Panc1 (cell line): Measurements from ENCODE around the gene SHISA9. TPM values are rescaled to one million over a fixed set of nuclear protein-coding genes. Genes with fewer than 3 reads are reported as not detected.

Experiments
- ATAC-seq: fragments of 200-7000 bp; cut with Tn5 transposase; 2 replicates; pipeline ENCODE4 v1.9.1; 2020; ENCODE audit warnings: mild to moderate bottlenecking, moderate library complexity
- BruUV-seq: library from RNA; stranded (reverse); fragments of 400-500 nt; replicated peaks from 2 replicates; lab custom pipeline; 2021; lab: Mats Ljungman, UMichigan
- CTCF ChIA-PET: fragments of 300-600 bp; sonication (Branson Sonifier 250); formaldehyde crosslinking; loops from one replicate; lab custom pipeline; 2022; ENCODE audit warnings: antibody characterized with exemption; lab: Charles Lee
- POLR2A ChIA-PET: fragments of 300-600 bp; sonication (Branson Sonifier 250); formaldehyde crosslinking; loops from one replicate; lab custom pipeline; 2022; ENCODE audit warnings: antibody characterized with exemption; lab: Charles Lee
- DNase-seq: peaks from one replicate; pipeline ENCODE4 v3.0.0-alpha.2; 2010; ENCODE audit warnings: low read depth, low spot score
- H3K27ac ChIP-seq: 2 replicates; pipeline ENCODE4 v1.5.1; 2011; ENCODE audit warnings: mild to moderate bottlenecking, low read length, inconsistent platforms
- H3K27me3 ChIP-seq: fragments of 200-500 bp; sonication (Bioruptor generic); 2 replicates; pipeline ENCODE4 v1.6.0; 2014; ENCODE audit warnings: low read length, inconsistent platforms; ENCODE audit not compliant: control insufficient read depth, insufficient read depth
- H3K36me3 ChIP-seq: fragments of 200-500 bp; sonication (Bioruptor generic); 2 replicates; pipeline ENCODE4 v1.5.1; 2014; ENCODE audit warnings: inconsistent platforms, mild to moderate bottlenecking, low read length, moderate library complexity; ENCODE audit not compliant: control insufficient read depth, insufficient read depth
- H3K4me1 ChIP-seq: 2 replicates; pipeline ENCODE4 v1.5.1; 2011; ENCODE audit warnings: inconsistent platforms, mild to moderate bottlenecking, low read length, moderate library complexity; ENCODE audit not compliant: control insufficient read depth, insufficient read depth
- H3K4me3 ChIP-seq, 2 experiments: 2 replicates each; pipeline ENCODE4 v1.5.1; 2011 to 2012; ENCODE audit warnings: low read depth in 2 of 2, low read length in 2 of 2, mild to moderate bottlenecking in 2 of 2, inconsistent platforms in 1 of 2, moderate library complexity in 1 of 2
- H3K9me3 ChIP-seq: fragments of 200-500 bp; sonication (Bioruptor generic); 2 replicates; pipeline ENCODE4 v1.5.1; 2014; ENCODE audit warnings: low read depth, mild to moderate bottlenecking, inconsistent platforms, low read length, moderate library complexity; ENCODE audit not compliant: control insufficient read depth, insufficient read depth
- CTCF ChIP-seq: fragments of 450-650 bp; IDR thresholded peaks from 2 replicates; pipeline ENCODE4 v1.5.1; 2017; ENCODE audit warnings: mild to moderate bottlenecking
- POLR2AphosphoS5 ChIP-seq: IDR thresholded peaks from 2 replicates; pipeline ENCODE4 v1.6.1; 2012; ENCODE audit warnings: mild to moderate bottlenecking, low read depth, low read length, moderate library complexity
- REST ChIP-seq, 2 experiments: IDR thresholded peaks; 2 replicates each; pipeline ENCODE4 v1.6.1; 2011 to 2012; ENCODE audit warnings: low read depth in 2 of 2, control low read depth in 1 of 2, low read length in 1 of 2, mild to moderate bottlenecking in 1 of 2, moderate library complexity in 1 of 2; ENCODE audit not compliant: insufficient read depth in 1 of 2
- SIN3A ChIP-seq: IDR thresholded peaks from 2 replicates; pipeline ENCODE4 v1.6.1; 2012; ENCODE audit warnings: low read depth, mild to moderate bottlenecking, low read length, moderate library complexity, borderline replicate concordance; ENCODE audit not compliant: insufficient read depth
- TCF7L2 ChIP-seq: IDR thresholded peaks from 2 replicates; pipeline ENCODE4 v1.6.1; 2011; ENCODE audit warnings: mild to moderate bottlenecking, low read depth, low read length, inconsistent platforms
- in situ Hi-C: cut with HindIII; loops from 2 replicates; pipeline ENCODE4 v1.10.0; 2016; ENCODE audit warnings: low sequenced_read_pairs, low pct_unique_long_range_greater_than_20kb
- intact Hi-C: fragments of 100-400 bp; cut with micrococcal nuclease; formaldehyde crosslinking; loops from one replicate; pipeline ENCODE4 v1.10.0; 2022; ENCODE audit not compliant: unreplicated experiment
- total RNA-seq: library from RNA; stranded (reverse); gene quantifications from one replicate; pipeline ENCODE4 v1.2.1, GENCODE V29; 2021; ENCODE audit not compliant: unreplicated experiment

SHISA9 gene
- total RNA-seq, 1 experiment from 2014 or later, result 0.10 TPM

- intact Hi-C loops, result no loop called here
- DNase-seq (no peak), ATAC-seq (no peak)
- no peaks in the 10 kb centered on the region for H3K36me3 ChIP-seq
- H3K9me3 ChIP-seq, result no peaks in the 10 kb centered on the region
- H3K27ac ChIP-seq, result no peak overlapping the region
- POLR2A ChIA-PET, result no interaction called here
- H3K27me3 ChIP-seq, result no peaks in the 10 kb centered on the region
- TF ChIP-seq CTCF (no peak), POLR2AphosphoS5 (no peak), TCF7L2 (no peak), REST (IDR thresholded peaks at IDR 0.05; ENCODE audit: insufficient read depth in 1 of 2, low read depth in 2 of 2, low read length in 1 of 2) (no peak), SIN3A (no peak)
- no TSS peak for BruUV-seq
- no peaks in the 10 kb centered on the region for H3K4me1 ChIP-seq
- H3K4me3 ChIP-seq, result no peak overlapping the region
- in situ Hi-C loops, result no loop called here
- CTCF ChIA-PET, result no interaction called here
Observed at GRCh38 chr16:13084331-13084730, 182.9 kb downstream of the SHISA9 start.

- DNase-seq (no peak), ATAC-seq (no peak)
- CTCF ChIA-PET, result no interaction called here
- H3K9me3 ChIP-seq, result no peaks in the 10 kb centered on the region
- BruUV-seq, result no TSS peak
- no peaks in the 10 kb centered on the region for H3K27me3 ChIP-seq
- TF ChIP-seq CTCF (no peak), TCF7L2 (no peak), SIN3A (no peak), POLR2AphosphoS5 (no peak), REST (IDR thresholded peaks at IDR 0.05; ENCODE audit: insufficient read depth in 1 of 2, low read depth in 2 of 2, low read length in 1 of 2) (no peak)
- no peaks in the 10 kb centered on the region for H3K4me1 ChIP-seq
- no peak overlapping the region for H3K4me3 ChIP-seq
- no peaks in the 10 kb centered on the region for H3K36me3 ChIP-seq
- in situ Hi-C loops (no loop called here), intact Hi-C loops (no loop called here)
- POLR2A ChIA-PET, result no interaction called here
- no peak overlapping the region for H3K27ac ChIP-seq
Observed at GRCh38 chr16:13093661-13094060, 192.3 kb downstream of the SHISA9 start.
